Dedifferentiated amniotic fluid mesenchymal stem cell (primary cell): ENCODE results near the gene ACAA2.

Experiments
- DNase-seq: peaks from one replicate; pipeline ENCODE4 v3.0.0-alpha.2; 2016; ENCODE audit errors: extremely low spot score

The ACAA2 gene

GRCh38 chr18:49739275-49739674 is 74.1 kb downstream of the ACAA2 start:
- DNase-seq: no peak

DNA sequence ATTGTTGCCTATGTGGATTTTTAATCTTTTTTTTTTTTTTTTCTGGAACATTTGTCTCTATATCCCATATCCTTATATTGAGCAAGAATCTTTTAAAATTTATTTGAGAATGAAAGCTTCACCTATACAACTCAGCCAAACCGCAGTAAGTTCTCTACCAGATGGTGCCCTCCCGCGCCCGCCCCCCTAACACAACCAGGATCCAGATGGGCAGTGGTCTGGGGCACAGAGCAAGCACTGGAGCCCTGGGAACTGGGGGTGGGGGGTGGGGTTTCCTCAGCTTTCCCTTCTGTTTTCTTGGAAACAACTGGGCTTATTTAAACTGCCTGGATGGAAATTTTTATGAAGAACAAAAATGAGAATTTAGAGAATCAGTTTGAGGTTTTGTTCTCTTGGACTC is 74.6 kb downstream of the ACAA2 start:
- DNase-seq: no peak

DNA sequence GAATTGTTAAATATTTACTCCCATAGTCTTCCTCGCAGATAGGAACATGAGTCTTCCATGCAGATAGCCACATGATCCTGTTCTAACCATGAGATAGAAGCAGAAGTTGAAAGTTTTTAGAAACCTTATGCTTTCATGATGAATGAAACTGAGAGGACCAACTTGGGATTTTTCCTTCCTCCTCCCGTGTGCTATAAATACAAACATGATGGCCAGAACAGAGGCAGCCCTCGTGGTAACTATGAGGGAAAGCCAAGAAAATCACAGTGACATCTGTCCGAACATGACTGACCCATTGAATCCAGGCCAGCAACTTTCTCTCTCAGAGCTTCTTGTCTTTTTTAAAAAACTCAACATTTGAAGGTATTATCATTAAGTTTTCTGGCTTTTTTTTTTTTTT is 78.5 kb downstream of the ACAA2 start:
- DNase-seq: no peak

DNA sequence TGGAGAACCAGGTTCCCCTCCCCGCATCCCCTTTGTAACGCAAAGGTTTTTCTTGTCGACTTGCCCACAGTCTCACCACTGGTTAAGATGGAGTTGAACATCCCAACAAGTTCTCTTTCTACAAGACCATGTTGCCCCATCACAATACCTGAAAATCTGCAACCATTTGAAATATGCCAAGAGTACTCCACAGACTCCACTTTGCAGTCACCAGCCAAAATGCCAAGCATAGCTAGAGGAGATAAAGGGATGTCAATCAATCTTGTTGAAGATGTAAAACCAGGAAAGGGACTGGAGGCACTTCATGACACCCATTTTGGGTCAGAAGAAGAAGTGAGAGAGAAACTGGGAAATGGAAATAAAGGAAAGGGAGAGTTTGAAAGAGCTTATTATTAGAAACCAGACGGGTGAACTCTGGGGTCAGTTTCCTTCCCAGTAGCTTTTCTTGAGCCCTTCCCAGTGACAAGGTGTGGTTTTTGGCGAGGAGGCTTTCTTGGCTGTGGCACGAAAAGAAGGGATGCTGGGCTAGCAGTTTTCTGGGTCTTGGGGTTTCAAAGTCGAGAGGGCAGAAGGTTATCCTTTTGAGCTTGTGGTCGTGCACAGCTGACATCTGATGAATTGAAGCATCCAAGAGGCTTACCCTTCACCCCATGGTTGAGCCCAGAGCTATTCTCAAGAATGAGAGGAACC is 79.3 kb downstream of the ACAA2 start:
- no peak for DNase-seq

DNA sequence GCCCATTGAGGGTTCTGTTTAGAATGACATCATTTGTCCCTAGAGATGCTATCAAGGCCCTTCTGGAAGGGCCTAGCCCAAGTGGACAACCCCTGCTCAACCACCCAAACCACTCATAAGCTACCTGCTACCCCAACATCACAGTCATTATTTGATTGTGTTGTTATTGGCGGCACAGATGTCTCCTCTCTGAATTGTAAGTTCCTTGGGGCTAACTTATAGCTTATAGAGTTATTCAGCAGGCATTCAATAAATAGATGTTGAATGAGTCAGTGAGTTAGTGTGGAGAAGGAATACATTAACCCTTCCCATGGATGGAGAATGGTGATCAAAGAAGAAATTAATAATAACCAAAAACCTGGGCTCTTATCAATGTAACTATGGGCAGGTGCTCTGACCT is 80.0 kb downstream of the ACAA2 start:
- no peak for DNase-seq
